Spleen (tissue), 13 donors: ENCODE measurements around the gene CIDEA. TPM values are rescaled to one million over a fixed set of nuclear protein-coding genes. Genes with fewer than 3 reads are reported as not detected.
A peak's percentile ranks its signal among the peaks of the same experiment; 100 is the strongest.
"Not testable (repeated sequence)": the region's sequence is repeated elsewhere in the genome, so short reads cannot be mapped to it uniquely, and the experiment has no call there.

ENCODE experiments used
- DNase-seq: peaks from one replicate; pipeline ENCODE4 v3.0.0-alpha.2; 2020
- H3K27ac ChIP-seq, 8 donors: fragments of 200-600 bp; sonication (generic) in 7 of 8; 1 replicate in 4 of 8; 2 replicates in 4 of 8; pipeline versions ENCODE4 v1.5.0 to v1.8.0; 2016 to 2021; ENCODE audit warnings: inconsistent platforms in 4 of 8, mild to moderate bottlenecking in 4 of 8, moderate library complexity in 1 of 8
- H3K27me3 ChIP-seq, 7 donors: fragments of 200-600 bp; sonication (generic) in 6 of 7; replicated peaks in 1 of 7; 1 replicate in 4 of 7; 2 replicates in 3 of 7; pipeline versions ENCODE4 v1.5.0 to v1.8.0; 2016 to 2021; ENCODE audit warnings: inconsistent platforms in 3 of 7, mild to moderate bottlenecking in 1 of 7
- H3K36me3 ChIP-seq, 6 donors: fragments of 200-600 bp; sonication (generic) in 5 of 6; 1 replicate in 4 of 6; 2 replicates in 2 of 6; pipeline versions ENCODE4 v1.5.0 to v1.8.0; 2016 to 2021; ENCODE audit warnings: inconsistent platforms in 2 of 6
- H3K4me1 ChIP-seq, 6 donors: fragments of 200-600 bp; sonication (generic) in 5 of 6; 1 replicate in 3 of 6; 2 replicates in 3 of 6; pipeline versions ENCODE4 v1.5.0 to v1.8.0; 2016 to 2021; ENCODE audit warnings: inconsistent platforms in 3 of 6
- H3K4me3 ChIP-seq, 8 donors: fragments of 200-600 bp; sonication (generic) in 7 of 8; 1 replicate in 4 of 8; 2 replicates in 4 of 8; pipeline versions ENCODE4 v1.5.0 to v1.8.0; 2016 to 2021; ENCODE audit warnings: inconsistent platforms in 4 of 8, mild to moderate bottlenecking in 4 of 8, moderate library complexity in 2 of 8
- H3K9me3 ChIP-seq, 8 donors: fragments of 200-600 bp; sonication (generic) in 7 of 8; 1 replicate in 4 of 8; 2 replicates in 4 of 8; pipeline versions ENCODE4 v1.5.0 to v1.8.0; 2016 to 2021; ENCODE audit warnings: inconsistent platforms in 4 of 8
- POLR2A ChIP-seq, 3 donors: fragments of 450-650 bp; IDR thresholded peaks; one replicate each; pipeline ENCODE4 v1.5.1; 2017; ENCODE audit warnings: antibody characterized with exemption in 3 of 3, mild to moderate bottlenecking in 1 of 3
- POLR2AphosphoS5 ChIP-seq, 3 donors: sonication (generic); formaldehyde crosslinking; IDR thresholded peaks; one replicate each; pipeline ENCODE4 v1.5.1; 2017; ENCODE audit warnings: antibody characterized with exemption in 3 of 3
- whole genome bisulfite sequencing, 5 donors: extraction: QIAGEN DNeasy Blood & Tissue Kit in 3 of 5; methylation state at CpG; one replicate each; pipeline versions ENCODE4 v1.1.5 to v1.1.7; 2013 to 2018; 5-methylcytosine and 5-hydroxymethylcytosine counted together
- intact Hi-C: fragments of 100-400 bp; cut with DNase I; formaldehyde crosslinking; loops from one replicate; pipeline ENCODE4 v1.15.0; 2023; ENCODE audit warnings: low total_unique reads
- long read RNA-seq, 2 donors: transcript quantifications; one replicate each; lab custom pipeline, GENCODE V29; 2026
- polyA plus RNA-seq, 3 donors: library from polyadenylated mRNA; stranded (reverse); fragments of 200-250 nt; gene quantifications; one replicate each; pipeline ENCODE4 v1.2.1, GENCODE V29; 2013
- total RNA-seq, 7 donors: library from RNA; depleted of rRNA in 3 of 7; stranded (reverse); fragments of >200 nt in 3 of 7; fragmentation: NEBNext Ultra II Directional in 4 of 7; extraction: Animal tissue kit (Norgen Biotek cat#: 25700) in 4 of 7; gene quantifications; one replicate each; pipeline versions ENCODE4 v1.1.0 to v1.2.1, GENCODE V29; 2016 to 2021
- donor health status: healthy with polysubstance abuse.
- donor health status: DM: no; HTN: no; CAD: no; lungs with moderate emphysema.
- donor health status: DM: no; HTN: no; CAD: no.
- donor health status: Bipolar disorder and iron deficiency.
- donor health status: healthy.
- donor health status: DM: no; HTN: no; CAD: no.
- donor health status: DM: yes; HTN: yes; CAD: no.

CIDEA gene, protein sequence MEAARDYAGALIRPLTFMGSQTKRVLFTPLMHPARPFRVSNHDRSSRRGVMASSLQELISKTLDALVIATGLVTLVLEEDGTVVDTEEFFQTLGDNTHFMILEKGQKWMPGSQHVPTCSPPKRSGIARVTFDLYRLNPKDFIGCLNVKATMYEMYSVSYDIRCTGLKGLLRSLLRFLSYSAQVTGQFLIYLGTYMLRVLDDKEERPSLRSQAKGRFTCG
- total RNA-seq (not detected), polyA plus RNA-seq (not detected)
- long read RNA-seq, donor 1, result 0 reads
- long read RNA-seq, donor 2, result 0 reads

GRCh38 chr18:12254136-12254819 lies at the start of gene CIDEA:
Gene CIDEA (plus strand): TSS chr18:12254361. CDS start chr18:12254384, 23 bp downstream.
- peak; percentile 60 for DNase-seq
- WGBS, 5 donors, result 4 to 10% (median 6%) methylated on average over 35 to 69 of the region's 69 CpGs
- peak within 1 kb of the TSS in 5 of 8 donors; percentile 1 to 46 (median 16) for H3K4me3 ChIP-seq
- no peaks in the 10 kb centered on the region for H3K36me3 ChIP-seq
- no peaks in the 10 kb centered on the region for H3K9me3 ChIP-seq
- peaks cover 9 to 38% (median 29%) of the 10 kb centered on the region in 6 donors for H3K4me1 ChIP-seq
- TF ChIP-seq POLR2A (IDR thresholded peaks at IDR 0.05) (no peak), POLR2AphosphoS5 (IDR thresholded peaks at IDR 0.05) (no peak)
- intact Hi-C loops, result no loop called here
- H3K27ac ChIP-seq, result no peak within 1 kb of the TSS
- H3K27me3 ChIP-seq, result peaks cover 0 to 82% (median 35%) of the 10 kb centered on the region in 7 donors

GRCh38 chr18:12208296-12209153 lies 45.6 kb upstream of the CIDEA start:
- 83 to 89% (median 89%) methylated on average over 9 to 13 of the region's 18 CpGs for WGBS, 5 donors
- H3K4me3 ChIP-seq, H3K27ac ChIP-seq, H3K9me3 ChIP-seq, H3K27me3 ChIP-seq, intact Hi-C loops, H3K4me1 ChIP-seq, H3K36me3 ChIP-seq, DNase-seq: not testable (repeated sequence)

DNA sequence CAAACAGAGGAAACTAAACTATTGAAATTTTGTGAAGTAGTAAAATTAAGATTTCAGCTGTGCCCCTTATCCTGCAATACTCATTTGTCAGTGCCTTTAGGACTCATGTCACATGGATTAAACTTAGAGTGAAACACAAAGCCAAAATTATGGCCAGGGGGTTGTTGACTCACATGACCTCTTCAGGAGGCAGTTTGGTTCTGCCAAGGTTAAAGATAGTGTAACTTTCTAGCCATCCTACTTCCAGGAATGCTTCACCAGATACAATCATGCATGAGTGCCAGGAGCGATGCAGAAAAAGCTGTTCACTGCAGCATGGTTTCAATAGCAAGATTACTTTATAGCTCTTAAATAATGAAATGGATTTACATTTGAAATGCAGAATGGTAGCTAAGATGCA lies 41.9 kb upstream of the CIDEA start:
- H3K36me3 ChIP-seq, H3K4me3 ChIP-seq, H3K27ac ChIP-seq, H3K27me3 ChIP-seq, intact Hi-C loops, H3K4me1 ChIP-seq, DNase-seq, H3K9me3 ChIP-seq: not testable (repeated sequence)
- WGBS, 5 donors, result 67% methylated on average over 1 of the region's 1 CpG; no CpG with 5 or more reads in 4 of the 5 donors

DNA sequence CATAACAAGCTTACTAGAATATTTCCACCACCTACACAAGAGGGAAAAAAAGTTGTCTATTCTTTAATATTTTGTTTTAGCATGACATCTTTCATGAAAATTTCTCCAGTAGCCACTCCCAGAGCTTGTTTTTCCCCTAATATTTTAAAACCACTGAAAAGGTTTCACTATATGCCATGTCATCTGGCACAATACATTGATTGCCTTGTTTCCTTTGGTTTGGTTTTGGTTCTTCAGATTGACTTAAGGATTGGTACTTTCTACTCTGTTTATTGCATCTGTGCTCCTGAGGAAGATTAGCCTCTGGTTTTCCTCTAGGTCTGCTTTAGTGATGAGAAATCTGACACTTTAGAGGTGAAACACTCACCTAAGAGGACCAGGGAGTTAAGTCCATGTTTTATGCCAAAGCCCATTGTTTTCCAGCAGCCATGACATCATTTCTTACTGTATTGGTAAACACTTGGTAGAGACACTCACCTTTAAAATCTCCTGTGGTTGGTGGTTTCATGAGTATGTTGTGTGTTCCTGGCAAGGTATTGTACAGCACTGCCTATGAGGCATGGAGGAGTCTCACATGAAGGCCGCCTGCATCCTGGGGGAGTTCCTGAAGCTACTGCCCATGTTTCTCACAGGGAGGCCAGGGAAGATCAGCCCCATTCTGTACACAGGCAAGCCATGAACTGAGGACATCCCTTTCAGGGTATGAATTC lies 39.7 kb upstream of the CIDEA start:
- H3K27me3 ChIP-seq, intact Hi-C loops: not testable (repeated sequence)
- 70 to 89% (median 82%) methylated on average over 1 of the region's 1 CpG for WGBS, 5 donors

GRCh38 chr18:12216471-12216870 lies 37.7 kb upstream of the CIDEA start:
- intact Hi-C loops, DNase-seq, H3K9me3 ChIP-seq, H3K27ac ChIP-seq, H3K36me3 ChIP-seq, H3K4me3 ChIP-seq, H3K27me3 ChIP-seq, H3K4me1 ChIP-seq: not testable (repeated sequence)
- WGBS, 5 donors, result 87 to 100% (median 95%) methylated on average over 2 of the region's 4 CpGs

More for the DNA sequence above, 39.7 kb upstream of the CIDEA start:
- not testable (repeated sequence) for H3K9me3 ChIP-seq, H3K4me1 ChIP-seq, H3K4me3 ChIP-seq, DNase-seq, H3K27ac ChIP-seq, H3K36me3 ChIP-seq

DNA sequence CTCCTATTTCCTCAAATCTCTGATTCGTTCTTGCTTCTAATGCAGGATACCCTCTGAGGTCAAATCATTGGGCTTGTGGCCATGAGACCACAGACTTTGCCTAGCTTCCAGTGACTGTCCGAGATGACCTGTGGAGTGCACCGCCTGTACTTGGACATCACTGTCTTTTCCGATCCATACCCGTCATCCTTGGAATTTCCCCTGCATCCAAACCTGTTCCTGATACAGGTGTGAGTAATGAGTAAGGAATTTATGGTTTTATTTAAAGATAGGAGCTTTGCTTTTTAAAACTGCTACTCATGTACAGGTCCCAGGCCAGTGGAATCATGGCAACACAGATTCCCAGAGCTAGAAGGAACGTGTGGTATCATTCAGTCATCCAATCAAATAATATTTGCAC lies 35.6 kb upstream of the CIDEA start:
- H3K36me3 ChIP-seq, H3K27me3 ChIP-seq, H3K4me3 ChIP-seq, DNase-seq, H3K4me1 ChIP-seq, H3K27ac ChIP-seq, intact Hi-C loops, H3K9me3 ChIP-seq: not testable (repeated sequence)
- WGBS, 5 donors, result 57 to 76% (median 65%) methylated on average over 2 to 6 of the region's 6 CpGs

GRCh38 chr18:12222041-12222440 lies 32.1 kb upstream of the CIDEA start:
- DNase-seq, H3K36me3 ChIP-seq, H3K4me1 ChIP-seq, H3K9me3 ChIP-seq, intact Hi-C loops, H3K27ac ChIP-seq, H3K4me3 ChIP-seq, H3K27me3 ChIP-seq: not testable (repeated sequence)
- 29 to 56% (median 29%) methylated on average over 1 of the region's 2 CpGs; no CpG with 5 or more reads in 2 of the 5 donors for WGBS, 5 donors

GRCh38 chr18:12223326-12223725 lies 30.8 kb upstream of the CIDEA start:
- H3K27ac ChIP-seq, DNase-seq, H3K4me1 ChIP-seq, H3K27me3 ChIP-seq, H3K9me3 ChIP-seq, H3K36me3 ChIP-seq, intact Hi-C loops, H3K4me3 ChIP-seq: not testable (repeated sequence)
- 85 to 97% (median 89%) methylated on average over 1 of the region's 1 CpG for WGBS, 5 donors

DNA sequence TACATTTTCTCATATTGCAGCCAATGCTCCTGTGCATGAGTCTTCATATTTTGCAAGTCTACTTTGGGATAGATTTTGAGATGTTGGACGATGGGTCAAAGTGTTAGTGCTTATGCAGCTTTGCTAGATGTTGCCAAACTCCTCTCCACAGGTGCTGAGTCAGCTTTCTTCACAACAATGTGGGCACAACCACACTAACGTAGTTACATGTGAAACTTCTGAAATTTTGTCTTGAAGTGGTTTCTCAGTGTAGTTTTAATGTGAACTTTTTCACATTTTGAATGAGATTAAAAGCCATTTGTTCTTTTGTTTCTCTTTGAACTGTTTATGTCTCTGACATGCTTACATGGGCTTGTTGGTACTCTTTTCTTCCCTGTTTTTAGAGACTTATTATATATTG lies 27.4 kb upstream of the CIDEA start:
- H3K27me3 ChIP-seq, H3K4me1 ChIP-seq, H3K9me3 ChIP-seq, intact Hi-C loops, H3K27ac ChIP-seq, DNase-seq, H3K36me3 ChIP-seq, H3K4me3 ChIP-seq: not testable (repeated sequence)
- 17 to 55% (median 19%) methylated on average over 1 of the region's 2 CpGs; no CpG with 5 or more reads in 2 of the 5 donors for whole genome bisulfite sequencing, 5 donors
